ENCODE data around the gene HAL.

HAL gene

DNA sequence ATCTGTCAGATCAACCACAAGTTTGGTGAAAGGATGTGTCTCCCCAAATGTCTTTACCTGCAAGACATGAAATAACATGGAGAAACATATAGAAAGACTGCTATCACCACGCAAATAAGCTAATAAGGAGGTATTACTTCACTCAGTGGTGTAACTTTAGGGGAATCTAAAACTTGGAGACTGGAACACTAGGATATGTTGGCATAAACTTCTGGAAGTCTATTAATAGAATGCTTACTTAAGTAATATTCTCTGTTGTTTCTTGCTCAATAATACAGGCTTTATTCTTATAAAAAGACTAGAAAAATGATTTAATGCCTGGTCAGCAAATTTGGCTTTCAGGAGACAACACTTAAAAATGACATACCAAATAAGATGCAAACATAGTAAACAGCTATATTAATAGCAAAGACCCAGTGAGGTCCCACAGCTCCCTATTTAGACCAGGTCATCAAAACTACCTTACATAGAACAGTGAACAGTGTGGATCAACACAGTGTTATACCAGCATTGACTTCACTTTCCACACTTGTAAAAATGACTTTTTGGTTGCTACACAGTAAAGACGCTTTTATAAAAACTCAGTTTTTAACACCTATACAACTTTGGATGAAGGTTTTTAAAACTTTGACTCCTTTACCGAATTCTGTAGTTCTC lies 18.9 kb upstream of the HAL start:
- no peak for DNase-seq

DNA sequence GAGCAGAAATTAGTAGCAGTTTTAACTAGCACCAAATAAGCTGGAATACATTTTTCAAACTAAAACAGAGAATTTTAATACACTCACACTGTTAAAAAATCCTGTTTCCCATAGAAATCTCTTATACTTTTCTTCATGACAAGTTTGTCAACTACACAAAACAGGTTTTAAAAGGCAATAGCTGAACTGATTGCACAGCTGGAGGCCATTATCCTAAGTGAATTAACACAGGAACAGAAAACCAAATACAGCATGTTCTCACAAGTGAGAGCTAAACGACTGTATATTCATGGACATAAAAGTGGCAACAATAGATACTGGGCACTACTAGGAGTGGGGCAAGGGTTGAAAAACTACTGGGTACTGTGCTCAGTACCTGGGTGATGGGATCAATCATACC lies 11.6 kb upstream of the HAL start:
- no peak for DNase-seq

DNA sequence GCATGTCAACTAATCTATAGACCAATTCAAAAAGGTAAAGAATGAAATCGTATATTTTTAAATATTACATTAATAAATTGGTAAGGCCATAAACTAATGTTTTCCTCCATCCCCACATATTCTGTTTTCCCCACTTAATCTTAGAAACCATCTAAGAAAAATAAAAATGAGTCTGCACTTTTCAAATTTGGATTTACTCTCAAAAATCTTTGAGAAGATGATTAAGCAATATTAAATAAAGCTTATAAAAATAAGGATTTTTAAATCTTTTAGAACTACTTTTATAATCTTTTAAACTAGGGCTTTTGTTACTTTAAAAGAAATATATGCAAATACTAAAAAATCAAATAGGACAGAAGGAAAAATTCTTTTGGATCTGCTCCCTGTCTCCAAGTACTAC lies 10.6 kb upstream of the HAL start:
- no peak for DNase-seq

DNA sequence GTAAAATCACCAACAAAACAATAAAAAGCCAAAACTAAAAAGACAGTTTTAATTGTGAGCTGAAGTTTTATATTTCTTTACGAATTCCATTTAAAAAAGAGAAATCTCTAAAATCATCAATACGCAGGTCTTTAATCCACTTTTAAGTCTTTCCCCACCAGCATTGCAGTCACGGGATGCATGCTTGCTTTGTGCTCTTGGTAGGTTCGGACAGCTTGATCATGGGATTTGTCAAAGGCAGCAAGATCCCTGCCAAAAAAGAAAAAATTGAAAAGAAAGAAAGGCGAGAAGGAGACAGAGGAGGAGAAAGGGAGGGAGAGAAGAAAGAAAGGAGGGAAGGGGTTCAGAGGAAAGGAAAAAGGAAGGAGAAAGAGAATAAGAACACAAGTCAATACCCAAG lies 4.7 kb upstream of the HAL start:
- no peak for DNase-seq

DNA sequence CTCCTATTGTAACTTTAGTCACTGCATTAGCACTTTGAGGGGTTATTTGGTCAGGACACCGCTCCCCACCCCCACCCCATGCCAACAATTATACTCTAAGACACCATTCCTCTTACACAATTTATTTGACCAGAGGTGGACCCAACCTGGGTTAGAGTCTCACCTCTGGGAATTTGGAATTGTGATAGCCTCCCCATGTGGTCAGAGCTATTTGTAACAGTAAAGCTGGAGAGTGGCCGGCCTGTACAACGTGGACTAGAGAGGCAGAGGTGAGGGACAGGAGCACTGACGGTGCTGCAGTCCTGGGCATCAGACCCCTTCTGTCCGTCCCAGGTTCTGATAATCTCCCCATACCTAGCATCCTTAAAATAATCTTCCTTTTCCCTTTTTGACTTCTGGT lies 3.3 kb upstream of the HAL start:
- no peak for DNase-seq

DNA sequence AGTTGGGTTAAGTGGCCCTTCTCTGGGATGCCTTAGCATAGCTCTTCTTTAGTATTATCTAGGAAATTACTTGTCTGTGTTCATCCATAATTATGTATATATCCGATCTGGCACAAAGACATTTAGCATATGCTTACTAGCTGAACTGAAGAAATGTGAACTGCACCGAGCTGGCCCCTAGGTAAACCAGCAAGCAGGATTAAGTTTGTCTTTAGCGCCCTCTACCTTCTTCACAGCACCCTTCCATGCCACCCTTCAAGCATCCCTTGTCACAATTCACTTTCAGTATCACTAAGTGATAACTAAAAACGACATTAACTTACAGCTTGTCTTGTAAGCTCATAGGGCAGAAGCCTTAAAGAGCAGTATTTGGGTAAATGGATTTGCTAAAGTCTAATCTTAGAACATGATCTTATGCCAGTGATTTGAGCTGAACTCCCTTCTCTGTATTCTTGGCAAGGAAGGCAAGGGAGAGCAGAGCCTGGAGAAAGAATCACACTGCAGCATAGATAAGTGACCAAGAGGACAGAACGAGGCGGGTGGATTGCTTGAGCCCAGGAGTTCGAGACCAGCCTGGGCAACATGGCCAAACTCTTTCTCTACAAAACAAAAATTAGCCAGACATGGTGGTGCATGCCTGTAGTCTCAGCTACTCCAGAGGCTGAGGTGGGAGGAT lies 2.6 kb upstream of the HAL start:
- peak; percentile 15 for DNase-seq

DNA sequence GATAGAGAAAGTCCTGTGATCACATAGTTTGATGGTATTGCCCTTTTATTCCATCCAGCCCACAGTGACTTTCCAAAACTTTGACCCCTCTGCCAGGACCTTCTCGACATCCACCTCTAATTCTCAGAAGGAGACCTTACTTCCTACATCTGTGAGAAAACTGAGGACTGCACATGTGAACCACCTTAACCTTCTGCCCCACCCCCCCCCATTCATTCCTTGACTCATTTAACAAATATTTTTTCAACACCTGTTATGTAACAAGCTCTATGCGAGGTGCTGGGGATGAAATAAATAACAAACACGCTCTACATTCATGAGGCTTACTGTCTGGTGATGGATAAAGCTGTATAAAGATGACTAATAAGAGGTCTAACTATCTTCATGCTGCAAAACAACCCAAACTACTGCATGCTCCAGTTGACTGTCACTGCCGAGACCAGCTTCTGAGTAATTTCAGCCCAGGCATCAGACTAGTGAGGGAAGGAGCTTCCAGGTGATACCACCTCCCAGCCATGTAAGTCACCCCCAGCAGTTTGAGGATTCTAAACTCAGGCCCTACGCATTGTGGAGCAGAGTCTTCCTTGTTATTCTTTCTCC lies 1.9 kb upstream of the HAL start:
- DNase-seq, result no peak

DNA sequence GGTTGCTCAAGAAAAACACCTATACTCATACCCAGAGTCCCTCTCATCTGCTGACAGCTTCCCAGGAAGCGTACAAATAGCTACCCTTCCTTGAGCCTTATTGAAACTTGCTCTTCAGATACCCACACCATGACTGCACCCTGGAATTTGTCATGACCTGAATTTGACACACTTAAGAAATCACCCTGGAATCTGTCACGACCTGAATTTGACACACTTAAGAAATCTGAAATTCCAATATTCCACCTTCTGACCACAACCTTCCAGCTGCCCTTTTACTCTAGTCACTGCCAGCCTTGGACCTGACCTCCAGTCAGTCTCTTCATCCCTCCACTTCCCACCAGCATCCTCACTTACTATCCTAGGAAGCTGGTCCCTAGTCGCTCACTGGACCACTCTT lies 1.1 kb upstream of the HAL start:
- no peak for DNase-seq

DNA sequence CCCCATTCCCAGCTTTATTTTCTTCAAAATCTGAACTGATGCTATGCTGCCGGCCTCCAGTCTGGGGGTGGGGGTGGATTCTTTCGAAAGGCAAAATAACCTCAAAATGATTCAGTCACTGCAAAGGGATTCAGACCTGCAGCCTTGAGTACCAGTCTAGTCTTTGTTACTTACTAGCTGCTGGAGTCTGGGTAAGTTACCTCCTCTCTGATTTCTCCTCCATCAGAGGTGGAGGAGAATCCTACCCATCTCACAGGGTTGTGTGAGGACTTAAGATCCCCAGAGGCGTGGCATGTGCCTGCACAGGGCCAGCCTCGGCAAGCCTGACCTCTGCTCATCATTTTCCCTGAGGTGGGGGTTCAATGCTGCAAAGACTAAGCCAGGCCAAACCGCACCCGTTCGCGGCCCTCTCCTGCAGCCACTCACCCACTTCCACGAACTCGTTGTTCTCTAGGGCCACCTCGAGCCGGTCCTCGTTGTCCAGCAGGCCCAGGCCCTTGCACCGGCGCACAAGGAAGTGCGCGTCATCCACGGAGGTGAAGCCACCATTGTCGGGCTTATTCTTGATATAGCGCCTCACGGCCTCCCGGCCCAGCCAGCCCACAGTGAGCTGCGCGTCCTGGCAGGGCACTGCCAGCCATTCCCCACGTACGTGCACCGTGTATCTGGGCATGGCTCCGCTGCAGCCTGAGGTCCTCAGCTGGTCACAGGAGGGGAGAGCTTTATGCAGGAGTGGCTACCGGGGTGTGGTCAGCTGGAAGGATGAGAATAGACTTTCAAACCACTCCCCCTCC lies 709 bp downstream of the HAL start:
- DNase-seq, result no peak

DNA sequence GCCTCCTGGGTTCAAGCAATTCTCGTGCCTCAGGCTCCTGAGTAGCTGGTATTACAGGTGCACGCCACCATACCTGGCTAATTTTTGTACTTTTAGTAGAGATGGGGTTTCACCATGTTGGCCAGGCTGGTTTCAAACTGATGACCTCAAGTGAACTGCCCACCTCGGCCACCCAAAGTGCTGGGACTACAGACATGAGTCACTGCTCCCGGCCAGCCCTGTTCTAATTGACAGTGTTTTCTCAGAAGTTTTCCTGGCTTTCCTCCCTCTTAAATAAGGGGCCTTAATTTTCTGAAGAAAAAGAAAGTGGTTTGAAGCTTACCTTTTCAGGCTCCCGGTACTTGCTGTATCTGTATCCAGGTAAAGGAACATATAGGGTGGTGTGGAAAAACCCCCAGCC lies 1.7 kb downstream of the HAL start:
- DNase-seq, result no peak

DNA sequence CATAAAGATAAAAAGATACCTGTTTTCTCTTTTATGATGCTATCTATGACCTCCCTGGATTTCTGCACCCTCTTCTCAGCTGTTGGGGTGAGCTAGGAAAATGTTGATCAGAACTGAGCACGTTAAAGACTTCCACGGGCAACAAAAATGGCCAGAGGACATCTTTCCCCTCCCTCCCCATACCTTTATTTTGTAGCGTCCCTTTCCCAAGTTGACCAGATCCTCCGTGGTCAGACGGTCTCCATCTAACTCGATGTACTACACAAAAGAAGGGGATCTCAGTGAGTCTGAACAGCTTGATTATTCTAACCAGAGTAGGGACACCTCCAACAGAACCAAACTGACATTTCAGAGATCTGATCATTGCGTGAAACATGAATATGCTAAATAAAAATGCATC lies 2.2 kb downstream of the HAL start:
- DNase-seq, result no peak

DNA sequence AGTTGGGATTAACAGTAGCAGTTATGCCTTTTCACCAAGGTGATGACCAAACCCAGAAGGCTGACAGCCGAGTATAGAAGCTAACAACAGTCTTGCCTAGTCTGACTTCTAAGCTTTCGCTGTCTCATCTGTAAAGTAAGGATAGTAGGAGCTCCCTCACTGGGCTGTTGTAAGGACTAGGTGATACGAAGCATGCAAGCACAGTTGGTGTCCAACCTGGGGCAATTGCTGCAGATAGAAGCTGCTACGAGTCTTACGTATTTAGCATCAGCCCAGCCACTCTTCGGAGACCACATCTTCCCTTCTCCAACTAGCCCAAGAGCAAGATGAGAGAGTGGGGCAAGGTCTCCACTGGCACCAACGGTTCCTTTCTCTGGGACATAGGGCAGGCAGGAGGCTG lies 6.0 kb downstream of the HAL start:
- no peak for DNase-seq

DNA sequence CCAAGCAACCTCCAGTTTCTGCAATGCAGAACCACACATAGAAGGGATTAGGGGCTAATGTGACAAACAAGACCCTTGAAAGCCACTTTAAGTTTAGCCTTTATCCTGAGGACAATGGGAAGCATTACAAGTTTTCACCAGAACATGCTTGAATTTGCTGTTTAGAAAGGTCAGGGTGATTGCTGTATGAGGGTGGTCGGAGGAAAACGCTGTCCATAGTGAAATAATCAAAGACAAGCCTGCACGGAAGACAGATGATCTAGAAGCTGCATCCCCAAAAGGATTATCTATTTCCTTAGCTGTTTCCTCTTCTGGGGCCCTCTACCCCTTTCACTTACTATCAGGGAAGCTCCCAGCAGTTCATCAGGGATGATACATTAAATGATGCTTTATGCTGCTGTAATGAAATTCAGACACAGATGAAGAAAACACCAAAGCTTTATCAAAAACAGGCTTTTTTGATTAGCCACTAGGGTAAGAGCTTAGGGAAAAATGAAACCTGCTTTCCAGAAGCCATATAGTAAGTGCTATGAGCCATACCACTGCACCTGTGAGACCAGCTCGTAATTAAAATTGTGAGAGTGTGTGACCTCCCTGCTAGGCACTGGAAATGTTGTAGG lies 6.5 kb downstream of the HAL start:
- no peak for DNase-seq

DNA sequence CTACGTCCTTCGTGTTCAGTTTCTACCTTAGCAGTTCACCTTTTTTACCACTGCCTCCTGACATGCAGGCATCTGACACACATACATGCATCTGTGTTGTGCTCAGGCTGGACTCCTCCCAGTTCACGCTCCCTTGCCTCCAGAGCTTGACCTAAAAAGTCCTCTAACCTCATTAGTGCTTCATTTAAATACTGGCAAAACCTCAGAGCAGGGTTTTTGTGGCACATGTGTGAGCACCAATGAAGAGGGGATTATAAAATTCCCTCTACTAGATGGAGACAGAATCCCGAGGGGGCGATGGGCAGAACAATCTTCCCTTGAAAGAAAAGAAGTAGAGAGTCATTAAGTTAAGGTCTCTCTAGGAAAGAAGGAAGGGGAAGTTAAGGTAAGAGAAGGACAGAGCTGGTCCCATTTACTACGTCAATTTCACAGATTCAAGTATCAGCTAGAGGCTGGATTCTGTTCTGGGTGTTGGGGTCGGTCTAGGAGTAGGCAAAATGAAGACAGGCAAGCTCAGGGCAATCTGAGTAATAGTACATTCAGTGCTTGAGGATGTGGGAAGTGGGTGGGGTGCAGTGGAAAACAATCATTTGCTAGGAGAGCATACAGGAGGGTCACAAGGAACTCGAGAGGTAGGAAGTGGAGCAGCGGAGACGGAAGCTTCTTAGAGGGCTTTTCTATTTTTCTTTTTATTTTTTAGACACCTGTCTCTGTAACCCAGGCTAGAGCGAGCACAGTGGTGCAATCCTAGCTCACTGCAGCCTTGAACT lies 7.5 kb downstream of the HAL start:
- DNase-seq, result no peak

DNA sequence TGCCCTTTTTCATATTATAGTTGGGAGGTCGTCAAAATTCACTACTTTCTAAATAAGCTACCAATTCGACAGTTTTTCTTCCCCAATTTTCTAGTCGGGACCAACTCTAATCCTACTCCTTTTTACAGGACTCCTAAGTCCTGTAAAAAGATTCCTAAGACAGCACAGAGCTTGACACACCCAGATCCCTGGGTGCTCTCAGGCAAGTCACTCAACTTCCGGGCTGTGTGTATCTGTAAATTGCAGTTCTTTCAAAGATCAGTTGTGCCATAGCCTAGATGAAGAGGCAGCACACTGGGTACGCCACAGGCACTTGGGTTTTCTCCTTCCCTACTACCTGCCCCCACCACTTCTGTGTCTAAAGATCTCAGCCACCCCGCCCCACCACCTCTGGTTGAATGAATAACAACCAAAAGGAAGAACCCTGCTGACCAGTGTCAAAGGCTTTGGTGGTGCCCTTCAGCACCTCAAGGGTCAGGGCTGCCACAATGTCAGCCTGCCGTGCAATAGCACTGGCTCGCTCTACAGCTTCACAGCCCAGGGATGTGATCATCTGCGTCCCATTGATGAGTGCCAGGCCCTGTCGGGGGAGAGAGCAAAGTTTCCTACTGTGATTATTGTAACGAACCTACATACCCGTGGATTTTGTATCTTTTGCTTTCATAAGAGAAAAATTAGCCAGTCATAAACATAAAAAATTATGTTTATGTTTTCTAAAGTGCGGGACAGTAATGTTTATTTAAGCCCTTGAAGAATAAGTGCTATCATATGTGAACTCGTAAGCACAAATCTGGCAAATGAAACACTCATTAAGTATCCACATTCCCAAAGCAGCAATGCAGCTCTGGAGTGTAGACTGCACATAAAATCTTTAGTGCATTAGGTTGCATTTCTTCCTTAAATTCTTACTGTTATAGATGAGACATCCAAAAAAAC lies 9.2 kb downstream of the HAL start:
- no peak for DNase-seq

DNA sequence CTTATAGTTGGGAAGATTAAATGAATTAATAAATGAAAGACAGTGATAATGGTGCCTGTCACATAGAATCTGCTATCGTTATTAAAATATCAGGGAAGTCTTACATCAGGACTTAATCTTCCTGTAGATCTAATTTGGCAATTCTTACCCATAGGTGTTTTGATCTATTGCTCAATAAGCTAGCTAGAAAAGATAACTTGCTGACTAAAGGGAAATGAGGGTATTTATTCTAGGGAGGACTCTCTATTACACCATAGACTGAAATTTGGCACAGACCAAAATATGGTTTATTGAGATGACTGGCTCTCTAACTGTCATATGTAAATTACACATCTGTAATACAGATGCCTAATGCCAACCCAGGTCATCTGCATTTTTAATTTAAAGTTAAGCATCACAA lies 11.5 kb downstream of the HAL start:
- no peak for DNase-seq

DNA sequence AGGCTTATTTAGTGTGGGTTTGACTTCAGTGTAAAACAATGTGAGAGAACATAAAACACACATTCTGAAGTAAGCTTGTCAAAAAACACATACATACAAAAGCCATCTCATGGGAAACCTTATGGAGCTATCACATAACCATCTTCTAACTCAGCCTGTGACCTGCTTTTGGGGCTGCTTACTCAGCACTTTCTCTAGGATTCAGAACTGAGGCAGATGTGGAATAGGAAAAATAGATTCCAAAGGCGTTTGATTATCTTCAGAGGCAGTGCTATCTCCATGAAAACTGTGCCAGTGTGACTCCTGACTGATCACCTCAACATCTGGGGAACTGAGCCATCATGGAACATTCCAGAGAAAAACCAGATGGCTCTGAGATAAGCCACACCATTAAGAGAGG lies 13.5 kb downstream of the HAL start:
- DNase-seq, result no peak

DNA sequence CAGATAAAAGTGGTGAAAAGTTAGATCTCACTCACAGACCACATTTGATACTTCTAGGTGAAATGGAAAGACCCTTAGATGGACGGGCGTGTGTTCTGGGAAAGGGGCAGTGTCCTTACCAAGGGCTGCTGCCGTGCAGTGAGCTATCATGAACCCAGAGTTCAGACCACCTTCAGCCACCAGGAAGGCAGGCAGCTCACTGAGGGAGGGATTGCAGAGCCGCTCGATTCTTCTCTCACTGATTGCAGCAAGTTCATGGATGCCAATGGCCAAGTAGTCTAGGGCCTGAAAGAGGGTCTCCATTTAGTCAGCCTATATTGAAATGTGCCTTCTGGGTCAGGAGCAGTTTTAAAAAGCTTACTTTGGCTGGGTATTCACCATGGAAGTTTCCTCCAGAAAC lies 15.7 kb downstream of the HAL start:
- DNase-seq, result no peak

DNA sequence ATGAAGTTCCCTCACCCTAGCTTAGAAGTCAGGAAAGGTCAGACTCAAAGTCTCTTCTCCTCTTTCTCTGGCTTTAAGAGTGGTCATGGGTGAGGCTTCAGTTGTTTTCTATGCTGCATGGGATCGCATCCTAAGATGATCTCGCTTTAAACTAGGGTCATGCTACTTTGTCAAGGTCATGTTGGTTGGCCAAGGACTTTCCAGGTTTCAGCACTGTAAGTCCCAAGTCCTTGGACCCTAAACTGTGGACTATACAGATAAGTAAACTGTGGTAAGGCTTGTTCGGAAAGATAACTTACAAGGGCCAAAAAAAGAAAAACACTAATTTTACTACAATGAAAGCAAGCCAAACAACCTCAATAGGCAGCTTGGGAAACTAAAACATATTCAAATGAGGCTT lies 17.4 kb downstream of the HAL start:
- DNase-seq, result no peak

DNA sequence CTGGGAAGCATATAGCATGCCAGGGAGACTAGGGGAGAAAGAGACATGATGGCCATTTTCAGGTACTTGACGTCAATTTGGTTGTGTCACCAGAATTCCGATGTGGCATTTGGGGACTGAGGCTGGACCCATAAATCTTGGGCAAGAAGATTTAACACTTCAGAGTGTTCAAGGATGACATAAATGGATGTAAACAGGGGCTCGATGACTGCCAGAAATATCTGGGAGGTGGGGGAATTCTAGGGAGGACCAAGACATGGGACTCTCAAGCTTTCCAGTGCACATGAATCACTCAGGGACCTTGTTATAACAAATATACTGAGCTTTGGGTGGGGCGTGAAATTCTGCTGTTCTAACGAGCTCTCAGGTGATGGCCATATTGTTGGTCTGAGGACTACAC lies 17.8 kb downstream of the HAL start:
- no peak for DNase-seq

DNA sequence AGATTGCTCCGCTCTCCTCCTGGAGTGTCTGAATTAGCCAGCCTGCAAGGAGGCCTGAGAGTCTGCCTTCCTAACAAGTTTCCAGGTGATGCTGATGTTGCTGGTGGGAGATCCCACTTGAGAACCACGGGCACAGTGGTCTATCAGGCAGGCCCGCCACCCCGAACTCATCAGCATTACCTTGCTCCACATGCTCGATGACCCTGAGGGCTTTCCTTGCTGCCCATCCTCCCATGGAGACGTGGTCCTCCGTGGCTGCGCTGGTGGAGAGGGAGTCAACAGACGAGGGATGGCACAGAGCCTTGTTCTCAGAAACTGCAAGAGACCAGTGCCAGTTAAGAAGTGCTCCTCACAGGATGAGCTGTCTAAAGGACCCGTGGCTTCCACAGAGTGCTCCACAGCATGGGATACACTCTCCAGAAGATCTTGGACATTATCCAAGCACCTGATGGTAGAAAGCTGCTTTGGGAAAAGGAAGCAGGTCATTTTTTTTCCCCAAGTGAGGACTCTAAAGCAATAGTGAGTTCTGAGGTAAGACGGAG lies 18.3 kb downstream of the HAL start:
- no peak for DNase-seq
